AG04449 (cell line): ENCODE results near the gene TEAD1.

Experiments used
- CTCF ChIA-PET: fragments of 350-600 bp; formaldehyde crosslinking; extraction: SDS; loops from one replicate; lab custom pipeline; 2021; ENCODE audit warnings: antibody characterized with exemption; lab: Yijun Ruan, JAX
- POLR2A ChIA-PET: fragments of 400-600, 350-600 bp; formaldehyde crosslinking; extraction: SDS; loops from one replicate; lab custom pipeline; 2020; ENCODE audit warnings: antibody characterized with exemption, inconsistent platforms; lab: Yijun Ruan, JAX
- DNase-seq: peaks from one replicate; pipeline ENCODE4 v3.0.0-alpha.2; 2010; ENCODE audit warnings: low read depth, low spot score
- H3K4me3 ChIP-seq: 2 replicates; pipeline ENCODE4 v1.5.1; 2011; ENCODE audit warnings: low read depth, mild to moderate bottlenecking, control low read depth, low read length
- TF ChIP-seq, protein P1 (sequence below): IDR thresholded peaks from one replicate; pipeline ENCODE4 v1.5.1; 2011; ENCODE audit warnings: mild to moderate bottlenecking, moderate library complexity, low read length, control low read depth, inconsistent platforms; ENCODE audit not compliant: insufficient read depth; ENCODE audit errors: missing control alignments

The TEAD1 gene

DNA sequence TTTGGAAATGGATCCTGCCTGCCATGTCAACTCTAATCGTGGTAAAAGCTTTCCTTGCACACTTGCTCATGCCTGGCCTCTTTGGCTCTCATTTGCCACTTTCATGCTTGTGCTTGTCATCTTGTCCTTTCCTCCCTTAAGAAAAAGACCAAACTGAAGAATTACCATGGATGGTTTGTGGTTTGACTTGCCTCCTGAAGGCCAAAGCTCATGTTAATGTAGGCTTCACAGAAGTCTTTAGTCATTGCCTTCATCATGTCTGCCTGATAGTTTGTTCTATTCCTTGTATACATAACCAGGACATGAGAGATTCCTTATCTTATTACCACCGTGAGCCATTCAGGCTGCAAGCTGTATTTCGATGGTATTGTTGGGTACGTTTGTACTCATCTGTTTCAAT, 17.3 kb downstream of the TEAD1 start:
- CTCF ChIA-PET, result interaction anchor here (1.5 to 3.5 kb wide), 3 partner anchors 98 to 208 kb away, joined by 3 to 17 read pairs (median 4); no protein-coding TSS in a partner anchor
- TF ChIP-seq, protein P1, sequence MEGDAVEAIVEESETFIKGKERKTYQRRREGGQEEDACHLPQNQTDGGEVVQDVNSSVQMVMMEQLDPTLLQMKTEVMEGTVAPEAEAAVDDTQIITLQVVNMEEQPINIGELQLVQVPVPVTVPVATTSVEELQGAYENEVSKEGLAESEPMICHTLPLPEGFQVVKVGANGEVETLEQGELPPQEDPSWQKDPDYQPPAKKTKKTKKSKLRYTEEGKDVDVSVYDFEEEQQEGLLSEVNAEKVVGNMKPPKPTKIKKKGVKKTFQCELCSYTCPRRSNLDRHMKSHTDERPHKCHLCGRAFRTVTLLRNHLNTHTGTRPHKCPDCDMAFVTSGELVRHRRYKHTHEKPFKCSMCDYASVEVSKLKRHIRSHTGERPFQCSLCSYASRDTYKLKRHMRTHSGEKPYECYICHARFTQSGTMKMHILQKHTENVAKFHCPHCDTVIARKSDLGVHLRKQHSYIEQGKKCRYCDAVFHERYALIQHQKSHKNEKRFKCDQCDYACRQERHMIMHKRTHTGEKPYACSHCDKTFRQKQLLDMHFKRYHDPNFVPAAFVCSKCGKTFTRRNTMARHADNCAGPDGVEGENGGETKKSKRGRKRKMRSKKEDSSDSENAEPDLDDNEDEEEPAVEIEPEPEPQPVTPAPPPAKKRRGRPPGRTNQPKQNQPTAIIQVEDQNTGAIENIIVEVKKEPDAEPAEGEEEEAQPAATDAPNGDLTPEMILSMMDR, result no peak
- DNase-seq, result no peak
- H3K4me3 ChIP-seq, result no peak overlapping the region
- POLR2A ChIA-PET, result interaction anchor here (1.2 kb wide), 1 partner anchor 314 kb away, joined by 3 read pairs; the partner anchor contains the start of gene PARVA

DNA sequence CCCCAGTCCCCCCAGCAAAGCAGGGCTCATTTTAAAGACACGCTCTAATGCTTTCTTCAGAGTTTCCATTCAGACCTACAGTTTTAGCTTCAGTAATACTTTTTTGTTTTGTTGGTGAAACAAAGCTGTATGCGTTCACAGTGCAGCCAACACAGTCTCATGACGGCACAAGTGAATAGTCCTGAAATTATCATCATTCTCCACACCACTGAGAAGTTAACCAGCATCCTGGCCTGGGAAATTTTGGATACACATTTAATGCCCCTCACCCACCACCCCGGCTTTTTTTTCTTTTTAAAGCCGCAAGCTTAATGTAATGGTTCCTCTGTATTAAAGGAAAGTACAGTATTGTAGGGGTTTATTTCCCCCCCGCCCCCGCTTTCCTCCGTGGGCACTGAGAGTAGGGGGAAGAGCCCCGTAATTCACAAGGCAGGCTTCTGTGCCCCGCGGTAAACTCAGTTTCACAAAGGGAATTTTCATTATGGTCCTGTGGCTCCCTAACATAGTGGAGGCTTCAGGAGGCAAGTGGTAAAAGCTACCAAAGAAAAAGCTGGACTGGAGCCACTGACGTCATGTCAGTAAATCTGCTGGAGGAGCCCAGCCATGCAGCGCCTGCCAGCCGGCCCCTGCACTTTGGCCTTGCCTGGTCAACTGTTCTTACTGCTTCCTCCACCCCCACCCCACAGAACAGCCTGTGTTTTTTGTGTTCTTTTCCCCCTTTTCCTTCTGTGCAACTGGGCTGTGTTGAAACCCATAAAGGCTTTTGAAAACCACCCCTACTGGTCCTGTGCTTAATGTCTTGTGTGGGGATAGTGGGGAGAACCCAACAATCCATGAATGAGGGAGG, 18.2 kb downstream of the TEAD1 start:
- POLR2A ChIA-PET, result interaction anchor here (1.1 to 1.2 kb wide), 2 partner anchors 12 to 315 kb away, joined by 3 read pairs; partner anchors contain the start of gene PARVA
- CTCF ChIA-PET, result interaction anchor here (1.8 to 3.5 kb wide), 3 partner anchors 14 to 197 kb away, joined by 4 to 17 read pairs (median 10); no protein-coding TSS in a partner anchor
- TF ChIP-seq, protein P1, result no peak
- peak; percentile 63 for DNase-seq
- peak overlapping the region; percentile 32 for H3K4me3 ChIP-seq

DNA sequence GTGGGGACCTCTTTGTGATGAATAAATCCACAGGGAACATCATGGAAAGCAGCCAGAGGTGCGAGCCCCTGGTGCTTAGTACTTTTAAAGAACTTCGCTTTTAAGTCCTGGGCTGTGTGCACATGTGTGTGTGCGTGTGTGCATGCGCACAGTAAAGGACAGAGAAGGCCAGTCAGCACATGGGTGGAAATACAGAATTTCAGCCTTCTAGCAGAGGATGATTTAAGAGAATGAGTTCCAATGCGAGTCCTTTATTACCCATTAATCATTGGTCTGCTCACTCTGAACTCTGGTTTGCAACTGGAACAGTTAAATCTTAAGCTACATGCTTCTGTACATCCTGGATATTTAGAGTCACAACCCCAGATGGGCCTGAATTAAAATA, 18.9 kb downstream of the TEAD1 start:
- TF ChIP-seq, protein P1, result no peak
- POLR2A ChIA-PET, result interaction anchor here (1.1 kb wide), 2 partner anchors 11 to 316 kb away, joined by 3 to 5 read pairs; partner anchors contain the start of gene PARVA
- H3K4me3 ChIP-seq, result peak overlapping the region; percentile 32
- CTCF ChIA-PET, result interaction anchor here (1.8 to 3.5 kb wide), 4 partner anchors 15 to 362 kb away, joined by 4 to 17 read pairs (median 8); no protein-coding TSS in a partner anchor
- DNase-seq, result no peak

DNA sequence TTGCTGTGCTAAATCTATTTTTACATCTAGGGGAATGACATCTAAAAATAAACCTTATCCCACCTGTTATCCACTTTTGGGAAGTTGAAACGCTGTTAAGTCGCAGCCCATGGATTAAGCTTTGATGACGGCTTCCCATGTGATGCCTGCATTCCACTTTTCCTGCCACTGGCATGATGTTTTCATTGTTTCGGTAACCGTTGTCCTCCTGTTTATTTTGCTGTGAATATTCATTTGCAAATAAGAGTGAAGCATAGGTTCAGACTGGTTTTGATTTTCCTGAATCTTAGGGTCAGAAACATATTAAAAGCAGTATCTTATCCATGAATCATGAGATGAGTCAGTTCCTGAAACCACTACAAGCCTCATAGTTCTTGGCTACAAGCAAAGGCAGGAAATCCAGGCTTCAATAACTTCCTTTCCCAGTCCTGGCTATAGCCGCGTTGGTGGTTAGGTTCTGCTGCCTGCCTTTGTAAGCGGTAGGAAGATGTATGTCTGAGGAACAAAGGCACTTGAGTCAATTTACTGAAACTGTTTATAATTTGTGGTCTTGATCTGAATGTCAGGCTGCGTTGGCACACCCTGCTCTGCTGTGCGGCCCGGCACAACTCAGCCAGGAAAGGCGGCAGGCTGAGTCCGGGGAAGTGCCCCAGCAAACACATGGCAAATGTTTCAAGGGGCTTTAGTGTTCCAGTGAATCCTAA, 19.4 kb downstream of the TEAD1 start:
- CTCF ChIA-PET, result interaction anchor here (1.2 to 3.5 kb wide), 6 partner anchors 12 to 362 kb away, joined by 3 to 17 read pairs (median 8); no protein-coding TSS in a partner anchor
- POLR2A ChIA-PET, result interaction anchor here (1.1 kb wide), 1 partner anchor 316 kb away, joined by 5 read pairs; the partner anchor contains the start of gene PARVA
- TF ChIP-seq, protein P1, result no peak
- peak; percentile 91 for DNase-seq
- peak overlapping the region; percentile 42 for H3K4me3 ChIP-seq

DNA sequence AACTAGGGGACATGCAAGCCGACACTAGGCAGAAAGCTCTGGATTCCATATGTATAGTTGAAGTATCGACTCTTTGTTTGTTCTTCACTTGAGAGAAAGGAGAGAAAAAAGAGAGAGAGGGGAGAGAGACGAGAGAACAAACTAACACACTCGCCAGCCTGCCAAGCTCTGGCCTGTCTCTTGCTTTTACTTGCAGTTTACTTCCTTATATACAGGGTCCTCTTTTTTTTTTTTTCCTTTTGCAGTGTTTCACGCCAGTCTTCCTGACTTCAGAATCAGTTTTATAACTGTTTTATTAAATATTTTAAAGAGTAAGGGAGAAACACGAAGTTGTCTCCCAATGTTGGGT, 19.9 kb downstream of the TEAD1 start:
- TF ChIP-seq, protein P1, result no peak
- ChIA-PET POLR2A (interaction anchor here (1.1 kb wide), 1 partner anchor 317 kb away, joined by 5 read pairs; the partner anchor contains the start of gene PARVA), CTCF (interaction anchor here (0.7 to 3.5 kb wide), 7 partner anchors 12 to 363 kb away, joined by 3 to 17 read pairs (median 7); no protein-coding TSS in a partner anchor)
- DNase-seq, result no peak
- H3K4me3 ChIP-seq, result peak overlapping the region; percentile 42
